HuH-7 (cell line): ENCODE measurements around the gene AGAP1.

ENCODE experiments used
- DNase-seq: peaks from one replicate; pipeline ENCODE4 v3.0.0; 2011; ENCODE audit warnings: low spot score

Gene AGAP1

GRCh38 chr2:235769046-235769445, 275.2 kb downstream of the AGAP1 start:
- DNase-seq = no peak

GRCh38 chr2:235770909-235771820, 277.3 kb downstream of the AGAP1 start:
- no peak for DNase-seq

- no peak for DNase-seq
Observed at GRCh38 chr2:235773188-235773928, 279.5 kb downstream of the AGAP1 start.

GRCh38 chr2:235774153-235774870, 280.5 kb downstream of the AGAP1 start:
- no peak for DNase-seq

DNA sequence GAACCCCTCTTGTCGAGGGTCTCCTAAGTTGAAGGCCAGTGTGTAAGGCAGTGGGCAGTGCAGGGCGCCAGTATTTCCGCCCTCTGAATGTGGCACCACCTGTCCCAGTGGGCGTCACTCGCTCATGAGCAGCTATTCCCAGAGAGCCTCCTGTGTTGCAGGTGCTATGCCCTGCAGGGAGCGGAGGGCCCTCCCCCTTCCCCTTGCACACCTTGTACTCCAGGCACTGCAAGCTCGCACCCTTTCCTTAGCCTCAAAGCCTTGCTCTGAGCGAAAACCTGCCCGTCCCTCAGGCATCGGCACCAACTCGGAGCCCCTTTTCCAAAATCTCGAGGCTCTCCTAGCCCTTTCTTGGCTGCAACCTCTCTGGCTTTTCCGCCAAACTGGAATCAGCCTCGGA, 282.7 kb downstream of the AGAP1 start:
- DNase-seq = no peak

DNA sequence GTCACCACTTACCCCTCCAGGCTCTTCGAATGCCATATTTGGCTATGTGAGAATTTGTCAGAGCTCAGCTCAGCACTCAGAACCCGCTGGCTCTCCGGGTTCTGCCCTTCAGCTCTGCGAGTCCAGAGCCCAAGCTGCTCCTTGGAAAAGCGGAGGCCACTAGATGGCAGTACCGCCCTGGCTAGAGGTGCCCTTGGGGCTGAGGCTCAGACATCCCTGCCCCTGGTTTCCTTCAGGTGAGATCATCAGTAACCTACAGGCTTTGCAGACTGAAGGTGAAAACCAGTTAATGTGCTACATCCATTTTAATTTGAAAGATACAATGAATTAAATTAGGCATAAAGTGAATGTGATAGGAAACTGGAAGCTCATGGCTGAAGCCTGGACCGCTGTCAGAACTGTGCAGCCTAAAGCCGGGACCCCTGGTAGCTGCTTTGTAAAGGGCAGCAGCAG, 285.6 kb downstream of the AGAP1 start:
- DNase-seq = peak; percentile 79

DNA sequence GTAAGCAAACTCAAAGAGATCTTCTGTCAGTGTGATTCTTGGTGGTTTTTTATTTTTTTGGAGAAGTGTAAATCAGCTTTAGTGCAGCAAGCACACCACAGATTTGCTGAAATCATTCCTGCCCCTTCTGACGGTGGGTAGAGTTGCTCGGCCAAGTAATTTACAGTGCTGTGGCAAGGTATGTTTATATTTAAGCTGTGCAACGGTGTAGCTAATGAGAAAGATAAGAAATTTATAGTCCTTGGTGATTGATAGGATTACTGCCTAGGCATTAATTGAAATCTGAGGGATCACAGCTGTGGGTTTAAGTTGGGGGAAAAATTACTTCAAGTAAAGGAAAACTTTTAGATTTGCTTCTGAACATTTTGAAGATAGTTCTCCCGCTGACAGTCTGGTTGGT, 286.6 kb downstream of the AGAP1 start:
- DNase-seq = no peak

GRCh38 chr2:235781775-235782174, 287.9 kb downstream of the AGAP1 start:
- no peak for DNase-seq

- no peak for DNase-seq
Observed at GRCh38 chr2:235784788-235785187, 290.9 kb downstream of the AGAP1 start.

DNA sequence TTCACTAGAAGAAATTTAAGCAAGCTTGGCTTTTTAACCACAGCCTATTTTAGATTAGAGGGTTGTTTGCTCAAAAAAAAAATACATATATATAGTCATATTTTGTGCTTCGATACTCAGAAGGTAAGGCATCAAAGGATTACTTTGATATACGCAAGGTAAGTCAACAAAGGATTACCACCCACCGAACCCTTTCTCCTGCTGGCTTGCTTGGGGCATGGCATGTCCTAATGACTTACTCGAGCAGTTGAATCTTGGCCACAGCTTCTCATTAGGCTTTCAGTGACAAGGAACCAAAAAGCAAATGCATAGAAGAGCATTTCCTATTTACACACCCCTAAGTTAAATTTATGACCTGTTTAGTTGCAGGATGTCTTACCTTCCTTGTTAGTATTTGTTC, 295.7 kb downstream of the AGAP1 start:
- DNase-seq = no peak

DNA sequence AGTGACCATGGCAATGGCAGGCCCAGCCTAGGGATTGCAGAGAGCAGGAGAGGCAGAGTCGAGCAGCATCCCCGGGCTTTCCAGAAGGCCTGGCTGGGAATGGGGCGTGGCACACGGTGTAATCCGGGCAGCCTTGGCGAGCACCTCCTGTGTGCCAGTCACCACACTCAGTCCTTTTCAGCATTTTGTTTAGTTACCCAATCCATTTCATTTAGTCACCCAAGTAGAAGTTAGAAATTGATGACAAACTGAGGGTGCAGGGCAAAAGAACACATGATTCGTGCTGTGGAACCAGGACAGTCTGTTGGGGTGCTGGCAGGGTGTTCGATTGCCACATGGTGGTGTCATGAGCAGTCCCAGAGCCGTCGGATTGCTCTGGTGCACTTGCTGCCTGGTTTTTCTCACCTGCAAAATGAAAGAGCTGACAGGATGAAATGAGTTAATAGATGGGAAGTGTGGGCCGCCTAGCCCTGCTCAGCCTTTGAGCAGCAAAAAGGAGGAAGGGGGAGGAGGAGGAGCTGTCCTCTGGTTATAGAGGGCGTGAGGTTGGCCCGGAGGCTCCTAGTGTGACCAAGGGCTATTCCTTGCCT, 299.4 kb downstream of the AGAP1 start:
- peak; percentile 20 for DNase-seq

DNA sequence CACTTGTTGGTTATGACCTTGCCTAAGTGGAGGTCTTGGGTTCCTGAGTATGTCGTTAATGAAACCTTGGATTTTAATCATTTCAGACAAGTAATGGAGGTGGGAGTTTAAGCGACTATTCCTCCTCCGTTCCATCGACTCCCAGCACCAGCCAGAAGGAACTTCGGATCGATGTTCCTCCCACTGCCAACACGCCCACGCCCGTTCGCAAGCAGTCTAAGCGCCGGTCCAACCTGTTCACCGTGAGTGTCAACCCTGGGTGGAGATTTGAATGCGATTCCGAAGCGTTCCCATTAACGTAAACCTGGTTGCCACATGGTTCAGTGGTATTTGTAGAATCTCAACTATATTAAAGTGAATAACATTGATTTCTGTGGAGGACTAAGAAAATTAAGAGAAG, 305.4 kb downstream of the AGAP1 start:
- DNase-seq = no peak

GRCh38 chr2:235802542-235802941, 308.7 kb downstream of the AGAP1 start:
- DNase-seq = no peak

DNA sequence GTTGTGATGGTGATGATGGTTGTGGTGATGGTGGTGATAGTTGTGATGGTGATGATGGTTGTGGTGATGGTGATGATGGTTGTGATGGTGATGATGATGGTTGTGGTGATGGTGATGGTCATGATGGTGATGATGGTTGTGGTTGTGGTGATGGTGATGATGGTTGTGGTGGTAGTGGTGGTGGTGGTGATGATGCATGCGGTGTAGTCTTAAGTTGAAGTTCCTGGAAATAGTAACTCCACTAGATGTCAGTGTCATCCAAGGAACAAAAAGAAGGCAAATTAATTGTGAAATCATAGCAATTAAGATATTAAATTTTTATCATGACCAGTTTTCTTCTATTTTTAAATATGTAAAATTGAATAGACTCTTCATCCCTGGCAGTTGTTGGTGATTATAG, 309.2 kb downstream of the AGAP1 start:
- no peak for DNase-seq

DNA sequence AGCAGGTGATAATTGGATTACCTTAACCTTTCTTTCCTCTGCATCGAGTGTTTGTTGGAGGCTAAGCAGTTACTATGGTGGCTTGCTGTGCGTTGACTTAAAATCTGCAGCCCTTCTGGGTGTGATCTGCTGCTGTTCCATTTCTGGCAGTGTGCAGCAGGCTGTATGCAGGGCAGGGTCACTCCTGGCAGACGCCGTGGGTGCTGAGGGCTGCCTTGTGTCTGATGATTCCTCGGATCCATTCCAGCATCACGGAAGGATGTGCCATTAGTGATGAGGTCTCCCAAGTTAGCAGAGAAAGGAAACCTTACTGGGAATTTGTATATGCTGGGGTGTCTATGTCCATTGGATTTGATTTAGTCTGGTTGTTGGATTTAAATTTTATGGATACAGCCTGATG, 310.8 kb downstream of the AGAP1 start:
- no peak for DNase-seq

GRCh38 chr2:235806986-235807750, 313.3 kb downstream of the AGAP1 start:
- no peak for DNase-seq

DNA sequence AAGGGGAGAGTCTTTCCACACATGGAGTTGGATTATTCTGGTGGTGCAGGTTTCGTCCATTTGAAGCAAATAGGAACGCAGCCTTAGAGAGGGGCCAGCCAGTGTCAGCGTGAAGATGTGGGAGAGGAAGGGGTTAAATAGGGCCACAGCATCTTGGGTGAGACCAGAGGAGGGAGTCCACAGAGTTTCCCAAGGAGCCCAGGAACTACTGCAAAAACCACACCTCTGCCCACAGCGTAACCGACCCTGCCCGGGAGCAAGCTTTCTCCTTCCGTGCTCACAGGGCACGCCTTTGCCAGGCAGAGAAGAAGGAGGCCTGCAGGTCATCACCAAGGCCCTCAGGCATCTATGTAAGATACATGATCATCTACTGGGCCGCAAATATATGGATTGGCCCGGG, 314.5 kb downstream of the AGAP1 start:
- DNase-seq = no peak

DNA sequence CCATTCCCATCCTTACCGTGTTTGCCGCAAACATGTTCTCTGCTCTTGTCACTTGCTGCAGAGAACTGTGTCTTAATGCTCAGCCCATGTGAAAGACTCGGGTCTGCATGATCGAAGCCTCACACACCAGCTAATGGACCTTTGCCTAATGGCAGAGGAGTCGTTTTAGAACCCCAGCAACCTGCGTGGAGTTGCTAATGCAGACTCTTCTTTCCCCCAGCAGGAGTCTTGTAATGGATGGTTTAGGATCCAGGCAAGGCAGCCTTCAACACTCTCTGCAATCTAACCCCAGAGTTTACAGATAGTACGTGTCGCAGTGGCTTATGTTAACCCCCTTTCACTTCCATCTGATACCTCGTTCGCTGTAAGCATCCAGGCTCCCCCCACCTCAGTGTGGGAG, 316.4 kb downstream of the AGAP1 start:
- DNase-seq = no peak

DNA sequence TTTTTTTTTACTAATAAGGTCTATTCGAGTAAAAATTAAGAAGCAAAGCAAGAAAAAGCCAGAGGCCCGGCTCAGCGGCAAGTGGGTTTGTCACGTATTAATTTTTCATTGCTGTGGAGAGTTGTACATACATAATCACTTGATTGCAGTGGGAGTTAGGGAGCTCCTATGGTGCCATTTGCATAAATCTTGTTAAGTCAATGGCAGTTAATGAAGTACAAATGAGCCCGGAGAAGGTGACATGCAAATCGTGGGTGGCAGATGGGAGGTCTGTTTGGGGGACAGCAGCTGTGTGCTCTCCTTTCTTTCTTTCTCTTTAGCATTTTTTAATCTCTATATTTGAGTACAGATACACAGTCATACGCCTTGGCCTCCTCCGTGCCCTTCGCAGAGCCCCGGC, 317.0 kb downstream of the AGAP1 start:
- no peak for DNase-seq

DNA sequence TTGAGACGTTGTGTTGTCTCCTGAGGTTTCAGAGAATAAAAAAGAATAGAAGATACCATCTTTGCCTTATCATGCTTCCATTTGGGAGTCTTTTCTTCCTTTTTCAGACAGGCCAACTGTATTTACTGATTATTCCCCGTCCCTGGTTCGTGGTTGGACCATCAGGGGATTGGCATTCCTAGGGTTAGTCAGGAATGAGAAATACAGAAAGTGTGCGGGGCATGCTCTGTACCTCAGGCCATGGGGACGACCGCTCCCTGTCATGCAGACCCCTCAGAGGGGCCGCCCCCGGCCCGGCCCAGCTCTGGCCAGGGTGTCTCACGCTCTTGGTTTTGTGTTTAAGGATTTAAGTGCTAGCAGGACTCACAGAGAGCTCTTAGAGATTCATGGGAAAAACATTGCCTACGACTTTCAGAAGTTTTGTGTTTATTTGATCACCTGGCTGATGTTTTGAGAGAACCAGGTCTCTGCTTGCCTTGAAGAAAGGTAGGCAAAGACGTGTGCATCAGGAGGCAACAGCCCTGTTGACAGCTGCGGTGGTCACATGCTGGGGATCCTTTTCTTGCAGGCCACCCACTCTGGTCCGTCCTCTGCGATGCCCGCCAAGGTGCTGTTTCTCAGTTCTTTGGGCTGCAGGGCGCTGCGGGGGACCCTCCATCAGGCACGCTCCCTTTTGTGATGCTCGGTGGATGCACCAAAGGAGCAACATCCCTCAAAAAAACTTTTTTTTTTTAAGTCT, 317.8 kb downstream of the AGAP1 start:
- DNase-seq = no peak

DNA sequence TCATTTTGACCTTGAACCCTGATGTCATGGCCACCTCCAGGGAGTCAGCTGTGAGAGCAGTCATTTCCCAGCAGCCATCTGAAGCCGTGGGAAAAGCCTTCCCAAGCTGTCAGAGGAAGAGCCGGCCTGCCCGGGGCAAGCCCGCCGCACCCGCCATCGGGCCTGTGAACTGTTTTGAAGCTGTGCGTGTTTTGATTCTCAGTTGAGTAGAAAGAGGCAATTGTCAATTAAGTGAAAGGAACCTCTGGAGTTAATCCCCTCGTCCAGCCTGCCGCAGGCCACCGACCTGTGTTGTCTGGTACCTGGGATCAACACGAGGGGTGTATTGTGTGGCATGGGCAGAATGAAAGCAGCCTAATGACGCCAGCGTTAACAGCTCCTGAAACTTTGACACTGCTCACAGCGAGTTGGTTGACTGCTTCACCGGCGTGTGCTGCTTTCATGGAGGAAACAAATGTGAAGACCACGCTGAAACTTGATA, 318.4 kb downstream of the AGAP1 start:
- DNase-seq = no peak
